Right lobe of liver (tissue), 4 donors: ENCODE measurements around the gene TIMM22.

Source experiments
- CTCF ChIP-seq, 4 donors: fragments of 200-600 bp in 3 of 4; fragments of 450-650 bp in 1 of 4; IDR thresholded peaks; one replicate each; pipeline versions ENCODE4 v1.5.1 to v1.8.0; 2016 to 2022; ENCODE audit warnings: antibody characterized with exemption in 4 of 4, mild to moderate bottlenecking in 2 of 4
- POLR2A ChIP-seq: fragments of 450-650 bp; IDR thresholded peaks from one replicate; pipeline ENCODE4 v1.6.1; 2017; ENCODE audit warnings: antibody characterized with exemption, mild to moderate bottlenecking
- donor health status: DM: no; HTN: no; CAD: no.
- donor health status: DM: no; HTN: no; CAD: no.
- donor health status: DM: no; HTN: yes; CAD: no.

GRCh38 chr17:1007310-1008007 lies 10.5 kb downstream of the TIMM22 start:
- TF ChIP-seq CTCF (IDR thresholded peaks at IDR 0.05) (no peak), POLR2A (no peak)
